Measurements from ENCODE around the gene CSNK1D. TPM values are rescaled to one million over a fixed set of nuclear protein-coding genes. Genes with fewer than 3 reads are reported as not detected.
A peak's percentile ranks its signal among the peaks of the same experiment; 100 is the strongest.
"Not testable (repeated sequence)": the region's sequence is repeated elsewhere in the genome, so short reads cannot be mapped to it uniquely, and the experiment has no call there.

The CSNK1D gene
- total and polyA plus RNA-seq, 2 experiments from 2014 or later: 35.1 to 102 TPM

GRCh38 chr17:82212331-82213250 lies 60.9 kb downstream of the CSNK1D start, which contains the start of gene CCDC57:
TSS of gene CCDC57 (minus strand) at chr17:82212842. CDS start at chr17:82201944, 10,898 bp downstream.
- peak within 1 kb of the TSS; percentile 66 for H3K4me2 ChIP-seq (ENCODE audit: unreplicated experiment)
- H3K36me3 ChIP-seq (ENCODE audit: low read depth): no peaks in the 10 kb centered on the region
- in situ Hi-C loops (cut with MboI): no loop called here
- no peaks in the 10 kb centered on the region for H3K27me3 ChIP-seq (replicated peaks; ENCODE audit: insufficient read depth)
- no peaks in the 10 kb centered on the region for H3K9me3 ChIP-seq (ENCODE audit: low read depth)
- H3K4me1 ChIP-seq (ENCODE audit: insufficient read depth): peaks cover 32% of the 10 kb centered on the region
- peak; percentile 92 for DNase-seq
- peak within 1 kb of the TSS; percentile 73 for H2AFZ ChIP-seq
- H3K9me2 ChIP-seq (ENCODE audit: insufficient read depth): no peaks in the 10 kb centered on the region
- 1% methylated on average over 101 to 104 of the region's 116 CpGs for WGBS, 2 experiments (ENCODE audit: low coverage in 1 of 2, low lambda C conversion rate in 2 of 2, missing lambda C conversion rate in 2 of 2)
- H4K20me1 ChIP-seq (ENCODE audit: insufficient read depth): no peaks in the 10 kb centered on the region
- peak within 1 kb of the TSS; percentile 74 for H3K27ac ChIP-seq
- H3K79me2 ChIP-seq (ENCODE audit: insufficient read depth): peaks cover 29% of the 10 kb centered on the region
- H3K9ac ChIP-seq: peak within 1 kb of the TSS; percentile 86
- peak within 1 kb of the TSS; percentile 73 for H3K4me3 ChIP-seq
- no peak for TF ChIP-seq EZH2 (IDR thresholded peaks at IDR 0.05; ENCODE audit: insufficient read depth, poor library complexity, severe bottlenecking)
- no peak for TF ChIP-seq EZH2phosphoT487 (IDR thresholded peaks at IDR 0.05; ENCODE audit: insufficient read depth, low read depth)
- peaks cover 6% of the 10 kb centered on the region; the same call in 1 of the 2 replicates for H3F3A ChIP-seq (ENCODE audit: insufficient read depth)

GRCh38 chr17:82210655-82211054 lies 62.8 kb downstream of the CSNK1D start:
- Histone ChIP-seq H3F3A (ENCODE audit: insufficient read depth) (peaks cover 10% of the 10 kb centered on the region; the same call in 1 of the 2 replicates), H3K4me1 (ENCODE audit: insufficient read depth) (peaks cover 18% of the 10 kb centered on the region), H3K79me2 (ENCODE audit: insufficient read depth) (peaks cover 29% of the 10 kb centered on the region)
- 98% methylated on average over 9 to 11 of the region's 11 CpGs for WGBS, 2 experiments (ENCODE audit: low coverage in 1 of 2, low lambda C conversion rate in 2 of 2, missing lambda C conversion rate in 2 of 2)
- H3K27me3 ChIP-seq (replicated peaks; ENCODE audit: insufficient read depth); H3K9ac ChIP-seq; H3K4me3 ChIP-seq; DNase-seq; H3K4me2 ChIP-seq (ENCODE audit: unreplicated experiment); in situ Hi-C loops (cut with MboI); H4K20me1 ChIP-seq (ENCODE audit: insufficient read depth); H3K9me3 ChIP-seq (ENCODE audit: low read depth); H3K9me2 ChIP-seq (ENCODE audit: insufficient read depth); H3K27ac ChIP-seq; H2AFZ ChIP-seq; H3K36me3 ChIP-seq (ENCODE audit: low read depth): not testable (repeated sequence)

GRCh38 chr17:82205720-82206508 lies 67.6 kb downstream of the CSNK1D start:
- Histone ChIP-seq H3K9me3 (ENCODE audit: low read depth) (no peaks in the 10 kb centered on the region), H3K9ac (peak overlapping the region; percentile 58), H3K4me3 (no peak overlapping the region; the same call in 1 of the 2 replicates), H2AFZ (peak overlapping the region; percentile 82), H4K20me1 (ENCODE audit: insufficient read depth) (no peaks in the 10 kb centered on the region), H3F3A (ENCODE audit: insufficient read depth) (peaks cover 9% of the 10 kb centered on the region), H3K4me2 (ENCODE audit: unreplicated experiment) (no peak overlapping the region), H3K27me3 (replicated peaks; ENCODE audit: insufficient read depth) (no peaks in the 10 kb centered on the region), H3K4me1 (ENCODE audit: insufficient read depth) (peaks cover 15% of the 10 kb centered on the region), H3K9me2 (ENCODE audit: insufficient read depth) (no peaks in the 10 kb centered on the region), H3K36me3 (ENCODE audit: low read depth) (no peaks in the 10 kb centered on the region), H3K79me2 (ENCODE audit: insufficient read depth) (peaks cover 23% of the 10 kb centered on the region), H3K27ac (peak overlapping the region; percentile 21)
- peak; percentile 92 for DNase-seq
- no peak for TF ChIP-seq EZH2phosphoT487 (IDR thresholded peaks at IDR 0.05; ENCODE audit: insufficient read depth, low read depth)
- no peak for TF ChIP-seq EZH2 (IDR thresholded peaks at IDR 0.05; ENCODE audit: insufficient read depth, poor library complexity, severe bottlenecking)
- WGBS, 2 experiments (ENCODE audit: low coverage in 1 of 2, low lambda C conversion rate in 2 of 2, missing lambda C conversion rate in 2 of 2): 16 to 17% methylated on average over 20 of the region's 21 CpGs
- in situ Hi-C loops (cut with MboI): no loop called here

Data from GM23248 (cell line).